HG02943 (cell line): Measurements from ENCODE around the gene COL8A2.

ENCODE experiments used
- ATAC-seq: cut with Tn5 transposase; IDR thresholded peaks from one replicate; pipeline ENCODE4 v1.9.1; 2021; ENCODE audit warnings: mild to moderate bottlenecking, low read depth, moderate library complexity; ENCODE audit not compliant: unreplicated experiment

Gene COL8A2

DNA sequence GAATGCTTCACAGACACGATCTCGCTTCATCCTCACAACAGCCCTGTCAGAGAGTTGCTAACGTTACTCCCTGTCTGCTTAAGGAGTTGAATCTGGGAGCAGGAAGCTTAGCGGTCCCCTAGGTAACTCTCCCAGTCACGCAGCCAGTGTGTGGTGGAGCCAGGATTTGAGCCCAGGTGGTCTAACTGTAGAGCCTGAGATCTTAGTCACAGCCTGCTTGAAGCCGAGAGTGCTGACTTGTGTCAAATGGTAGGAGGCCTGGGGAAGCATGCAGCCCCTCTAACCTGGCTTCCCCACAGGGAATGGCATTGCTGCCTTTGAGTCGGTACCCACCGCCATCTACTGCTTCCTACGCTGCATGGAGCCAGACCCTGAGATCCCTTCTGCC is 32.2 kb downstream of the COL8A2 start:
- no peak for ATAC-seq

GRCh38 chr1:36092166-36092797 is 32.7 kb downstream of the COL8A2 start:
- no peak for ATAC-seq

- no peak for ATAC-seq
These were observed 33.3 kb downstream of the COL8A2 start for GRCh38 chr1:36091698-36092097.

GRCh38 chr1:36091141-36091540 is 33.9 kb downstream of the COL8A2 start:
- no peak for ATAC-seq

GRCh38 chr1:36089393-36090121 is 35.5 kb downstream of the COL8A2 start:
- ATAC-seq, result no peak

DNA sequence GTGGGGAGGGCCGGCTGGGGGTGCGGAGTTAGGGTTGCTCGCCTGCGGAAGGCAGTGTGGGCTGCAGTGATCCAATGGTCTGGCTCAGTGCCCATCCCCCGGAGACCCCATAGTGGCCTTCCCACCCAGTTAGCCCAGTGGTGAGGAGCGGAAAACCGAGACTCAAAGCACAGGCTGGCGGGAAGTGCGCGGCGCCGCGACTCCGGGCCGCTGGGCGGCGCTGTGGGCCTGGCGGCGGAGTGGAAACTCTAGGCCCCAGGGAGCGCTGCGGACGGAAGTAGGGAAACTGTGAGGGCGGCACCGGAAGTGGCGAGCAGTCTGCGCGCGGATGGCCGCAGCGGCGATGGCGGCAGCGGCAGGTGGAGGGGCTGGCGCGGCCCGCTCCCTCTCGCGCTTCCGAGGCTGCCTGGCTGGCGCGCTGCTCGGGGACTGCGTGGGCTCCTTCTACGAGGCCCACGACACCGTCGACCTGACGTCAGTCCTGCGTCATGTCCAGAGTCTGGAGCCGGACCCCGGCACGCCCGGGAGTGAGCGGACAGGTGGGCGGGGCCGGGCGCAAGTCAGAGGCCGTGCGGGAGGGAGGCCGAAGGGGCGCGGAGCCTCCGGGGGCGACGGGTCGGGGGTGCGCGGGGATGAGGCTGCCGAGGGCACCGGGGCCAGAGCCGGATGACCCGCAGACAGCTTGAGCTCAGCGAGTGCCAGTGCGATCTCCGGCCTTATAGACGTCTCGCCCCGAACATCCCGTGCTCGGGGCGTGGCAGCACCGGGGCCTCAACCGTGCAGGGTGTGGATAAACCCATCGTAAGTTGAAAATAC is 36.2 kb downstream of the COL8A2 start, which contains the start of gene ADPRS:
Gene ADPRS, plus strand, starts transcription at position 316 of the 816 bp plus-strand sequence. Its CDS starts 13 bp downstream, at position 329.
- ATAC-seq, result peak; percentile 74

DNA sequence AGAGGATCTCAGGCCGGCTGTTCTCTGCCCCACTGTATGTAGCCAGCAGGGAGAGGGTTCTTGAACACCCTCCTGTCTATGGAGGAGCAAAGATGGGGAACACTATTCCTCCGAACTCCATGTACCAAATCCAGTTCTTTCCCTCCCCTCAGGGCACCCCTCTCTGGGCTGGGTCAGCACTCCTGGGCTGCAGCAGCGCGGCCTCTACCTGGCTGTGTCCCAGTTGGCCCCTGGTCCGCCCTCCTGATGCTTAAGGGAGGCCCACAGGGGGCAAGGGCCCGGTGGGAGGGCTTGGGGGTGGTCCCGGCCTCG is 36.8 kb downstream of the COL8A2 start:
- ATAC-seq, result no peak

- no peak for ATAC-seq
These were observed 37.5 kb downstream of the COL8A2 start for GRCh38 chr1:36087233-36088123.

DNA sequence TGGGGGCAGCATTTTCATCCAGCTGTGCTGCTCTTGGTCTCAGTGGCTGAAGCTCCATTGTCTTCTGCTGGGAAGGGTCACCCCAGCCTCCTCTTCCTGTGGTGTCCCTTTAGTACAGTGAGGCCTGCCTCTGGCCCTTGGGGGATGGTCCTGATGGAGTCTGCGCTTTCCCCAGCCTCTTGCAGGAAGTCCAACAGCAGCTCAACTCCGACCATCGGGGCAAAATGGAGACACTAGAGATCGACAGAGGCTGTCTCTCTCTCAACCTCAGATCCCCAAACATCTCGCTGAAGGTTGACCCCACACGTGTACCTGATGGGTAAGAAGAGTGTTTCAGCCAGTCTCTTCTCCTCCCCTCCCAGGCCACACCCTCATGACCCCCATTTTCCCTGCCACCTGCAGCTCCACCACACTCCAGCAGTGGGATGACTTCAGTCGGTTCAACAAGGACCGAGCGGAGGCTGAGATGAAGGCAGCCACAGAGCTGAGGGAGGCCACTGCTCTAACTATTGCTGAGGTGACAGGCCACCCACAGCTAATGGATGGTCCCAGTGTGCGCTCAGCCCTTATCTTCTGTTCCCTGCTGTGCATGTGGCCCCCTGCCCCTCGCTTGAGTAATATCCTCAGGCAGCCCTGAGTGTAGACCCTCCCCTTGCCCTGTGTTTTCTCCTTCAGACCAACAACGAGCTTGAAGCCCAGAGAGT is 38.3 kb downstream of the COL8A2 start:
- no peak for ATAC-seq

DNA sequence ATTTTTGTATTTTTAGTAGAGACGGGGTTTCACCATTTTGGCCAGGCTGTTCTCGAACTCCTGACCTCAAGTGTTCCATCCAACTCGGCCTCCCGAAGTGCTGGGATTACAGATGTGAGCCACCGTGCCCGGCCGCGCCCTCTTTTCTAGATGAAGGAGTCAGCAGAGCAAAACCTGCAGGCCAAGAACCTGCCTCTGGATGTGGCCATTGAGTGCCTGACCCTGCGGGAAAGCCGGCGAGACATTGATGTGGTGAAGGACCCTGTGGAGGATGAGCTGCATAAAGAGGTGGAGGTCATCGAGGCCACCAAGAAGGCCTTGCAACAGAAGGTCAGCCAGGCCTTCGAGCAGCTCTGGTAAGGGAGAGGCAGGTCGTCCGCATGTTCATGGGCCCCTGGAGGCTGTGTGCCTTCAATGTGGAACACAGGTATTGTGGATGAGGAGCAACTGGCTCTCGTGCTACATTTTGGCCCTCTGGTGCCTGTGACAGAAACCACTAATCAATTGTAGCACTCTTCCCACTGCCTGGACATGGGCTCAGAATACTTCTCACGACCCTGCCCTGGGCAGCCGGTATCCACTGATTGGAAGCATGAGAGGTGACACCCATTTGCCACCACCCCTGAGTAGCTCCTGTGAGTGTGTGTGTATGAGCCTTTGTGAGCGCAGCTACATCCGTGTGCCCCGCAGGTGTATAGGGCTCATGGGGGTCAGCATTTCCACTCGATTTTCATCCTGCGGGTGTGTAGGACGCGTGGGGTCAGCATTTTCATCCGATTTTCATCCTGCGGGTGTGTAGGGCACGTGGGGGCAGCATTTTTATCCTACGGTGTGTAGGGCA is 39.1 kb downstream of the COL8A2 start:
- no peak for ATAC-seq

DNA sequence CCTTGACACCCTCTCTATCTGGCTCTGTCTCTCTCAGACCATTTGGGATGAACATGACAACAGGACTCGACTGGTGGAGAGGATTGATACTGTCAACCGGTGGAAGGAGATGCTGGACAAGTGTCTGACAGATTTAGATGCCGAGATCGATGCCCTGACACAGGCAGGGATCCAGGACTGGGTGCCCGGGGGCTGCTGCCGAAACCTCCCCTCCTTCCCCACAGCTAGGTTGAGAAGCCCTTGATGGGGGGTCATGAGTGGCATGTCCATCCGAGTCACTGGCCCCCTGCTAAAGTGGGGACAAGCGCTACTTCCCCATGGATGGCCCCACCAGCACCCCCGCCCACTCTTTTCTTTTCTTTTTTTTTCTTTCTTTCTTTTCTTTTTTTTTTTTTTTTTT is 39.9 kb downstream of the COL8A2 start:
- ATAC-seq, result no peak

- no peak for ATAC-seq
These were observed 40.4 kb downstream of the COL8A2 start for GRCh38 chr1:36084497-36085115.

- no peak for ATAC-seq
These were observed 41.2 kb downstream of the COL8A2 start, which contains the start of gene TEKT2 for GRCh38 chr1:36083635-36084496. TEKT2 (plus strand) TSS chr1:36084094; CDS start chr1:36084922, 828 bp downstream.

- no peak for ATAC-seq
These were observed 41.8 kb downstream of the COL8A2 start for GRCh38 chr1:36083219-36083618.

DNA sequence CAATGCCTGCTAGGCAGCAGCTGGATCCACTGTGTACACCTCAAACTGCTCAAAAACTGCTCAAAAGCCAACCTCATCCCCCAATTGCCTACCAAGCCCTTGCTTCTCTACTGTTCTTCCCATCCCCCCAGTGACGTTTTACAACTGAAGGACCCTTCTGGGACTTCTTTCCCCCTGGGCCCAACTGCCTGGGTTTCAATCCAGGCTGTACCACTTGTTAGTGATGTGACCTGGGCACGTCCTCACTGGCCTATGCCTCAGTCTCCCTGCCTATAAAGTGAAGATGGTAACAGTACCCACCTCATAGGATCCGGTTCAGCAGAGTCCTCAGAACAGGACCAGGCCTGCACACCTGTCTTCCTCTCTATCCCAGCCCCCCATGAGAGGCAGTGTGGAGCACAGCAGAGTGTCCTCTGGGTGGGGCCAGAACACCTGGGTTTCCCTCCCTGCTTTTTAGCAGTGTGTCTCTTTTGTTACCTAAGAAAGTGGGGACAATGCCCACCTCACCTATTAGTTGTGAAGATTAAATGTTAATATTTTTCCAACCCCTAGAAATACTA is 43.0 kb downstream of the COL8A2 start:
- no peak for ATAC-seq

DNA sequence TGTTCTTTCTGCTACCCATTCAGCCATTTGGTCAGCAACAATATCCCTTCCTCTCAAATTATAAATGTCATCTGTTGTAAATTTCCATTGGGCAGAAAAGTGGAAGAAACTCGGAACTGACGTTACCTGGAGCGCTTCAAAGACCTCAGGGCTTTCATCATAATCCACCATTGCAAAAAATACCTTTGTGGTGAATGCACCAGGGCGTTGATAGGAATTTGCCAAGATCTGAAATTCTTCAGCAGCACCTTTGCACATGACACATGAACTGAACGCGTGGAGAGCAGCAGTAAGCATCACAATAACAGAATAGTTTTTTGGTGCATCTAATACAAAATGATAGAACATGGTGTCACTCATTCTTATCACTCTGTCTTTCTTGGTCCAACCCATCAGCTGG is 44.2 kb downstream of the COL8A2 start:
- ATAC-seq, result no peak

GRCh38 chr1:36080236-36080635 is 44.8 kb downstream of the COL8A2 start:
- ATAC-seq, result no peak
